NCI-H2196 (cell line): ENCODE results near the gene SYNJ2.
"Not testable (repeated sequence)": the region's sequence is repeated elsewhere in the genome, so short reads cannot be mapped to it uniquely, and the experiment has no call there.

Source experiments
- DNase-seq: peaks from one replicate; lab custom pipeline; 2025; ENCODE audit not compliant: unreplicated experiment; lab: John Stamatoyannopoulos, UW

Gene SYNJ2

GRCh38 chr6:157956171-157956730 is 25.4 kb upstream of the SYNJ2 start:
- DNase-seq = no peak

GRCh38 chr6:157959451-157960227 is 22.0 kb upstream of the SYNJ2 start:
- DNase-seq = no peak

GRCh38 chr6:157961153-157961831 is 20.4 kb upstream of the SYNJ2 start:
- no peak for DNase-seq

- DNase-seq = no peak
Observed at GRCh38 chr6:157961832-157962575, 19.7 kb upstream of the SYNJ2 start.

- no peak for DNase-seq
Observed at GRCh38 chr6:157962601-157963302, 18.9 kb upstream of the SYNJ2 start.

GRCh38 chr6:157964100-157964499 is 17.6 kb upstream of the SYNJ2 start:
- DNase-seq = no peak

GRCh38 chr6:157965387-157965786 is 16.3 kb upstream of the SYNJ2 start:
- DNase-seq = no peak

GRCh38 chr6:157966589-157966977 is 15.1 kb upstream of the SYNJ2 start:
- no peak for DNase-seq

GRCh38 chr6:157967020-157967419 is 14.6 kb upstream of the SYNJ2 start:
- DNase-seq = no peak

GRCh38 chr6:157967486-157967885 is 14.2 kb upstream of the SYNJ2 start:
- no peak for DNase-seq

GRCh38 chr6:157972177-157972576 is 9.5 kb upstream of the SYNJ2 start:
- not testable (repeated sequence) for DNase-seq

- DNase-seq = no peak
Observed at GRCh38 chr6:157974341-157974894, 7.2 kb upstream of the SYNJ2 start.

GRCh38 chr6:157974967-157975366 is 6.7 kb upstream of the SYNJ2 start:
- no peak for DNase-seq

- DNase-seq = no peak
Observed at GRCh38 chr6:157975456-157975855, 6.2 kb upstream of the SYNJ2 start.

GRCh38 chr6:157976345-157977175 is 5.1 kb upstream of the SYNJ2 start:
- DNase-seq = no peak

GRCh38 chr6:157977176-157977804 is 4.4 kb upstream of the SYNJ2 start:
- no peak for DNase-seq

- DNase-seq = no peak
Observed at GRCh38 chr6:157978021-157978783, 3.5 kb upstream of the SYNJ2 start.

- no peak for DNase-seq
Observed at GRCh38 chr6:157980288-157981131, 1.2 kb upstream of the SYNJ2 start.
